ENCODE results near the gene CCDC88A.
"Not testable (repeated sequence)": the region's sequence is repeated elsewhere in the genome, so short reads cannot be mapped to it uniquely, and the experiment has no call there.

CCDC88A gene

GRCh38 chr2:55419679-55420438 is at the start of gene CCDC88A:
CCDC88A (minus strand) TSS chr2:55419856; CDS start chr2:55419079, 777 bp downstream.
- DNase-seq, result peak; percentile 98 to 99 (median 99)

- DNase-seq, result no peak
Observed at GRCh38 chr2:55461679-55462078, 42.0 kb upstream of the CCDC88A start.

GRCh38 chr2:55460562-55460961 is 40.9 kb upstream of the CCDC88A start:
- DNase-seq, result no peak

- no peak for DNase-seq
Observed at GRCh38 chr2:55459714-55460274, 40.1 kb upstream of the CCDC88A start.

- DNase-seq, result no peak
Observed at GRCh38 chr2:55459279-55459678, 39.6 kb upstream of the CCDC88A start.

- no peak for DNase-seq
Observed at GRCh38 chr2:55454121-55454520, 34.5 kb upstream of the CCDC88A start.

GRCh38 chr2:55452879-55453278 is 33.2 kb upstream of the CCDC88A start:
- DNase-seq, result peak in 1 of 3 experiments; percentile 26

GRCh38 chr2:55451699-55452098 is 32.0 kb upstream of the CCDC88A start:
- no peak for DNase-seq

- not testable (repeated sequence) for DNase-seq
Observed at GRCh38 chr2:55450014-55450413, 30.4 kb upstream of the CCDC88A start.

- DNase-seq, result peak in 1 of 3 experiments; percentile 28
Observed at GRCh38 chr2:55442045-55442760, 22.5 kb upstream of the CCDC88A start.

GRCh38 chr2:55441280-55441892 is 21.7 kb upstream of the CCDC88A start:
- DNase-seq, result no peak

GRCh38 chr2:55439101-55439397 is 19.4 kb upstream of the CCDC88A start:
- DNase-seq, result no peak

GRCh38 chr2:55438391-55439100 is 18.9 kb upstream of the CCDC88A start:
- no peak for DNase-seq

- DNase-seq, result no peak
Observed at GRCh38 chr2:55437515-55438390, 18.1 kb upstream of the CCDC88A start.

- peak in 2 of 3 experiments; percentile 8 to 53 for DNase-seq
Observed at GRCh38 chr2:55431982-55432627, 12.4 kb upstream of the CCDC88A start.

GRCh38 chr2:55430211-55430975 is 10.7 kb upstream of the CCDC88A start:
- DNase-seq, result peak in 1 of 3 experiments; percentile 51

- DNase-seq, result no peak
Observed at GRCh38 chr2:55428258-55428657, 8.6 kb upstream of the CCDC88A start.

- DNase-seq, result no peak
Observed at GRCh38 chr2:55425431-55425831, 5.8 kb upstream of the CCDC88A start.

- DNase-seq, result no peak
Observed at GRCh38 chr2:55422876-55423665, 3.4 kb upstream of the CCDC88A start.

GRCh38 chr2:55421326-55421725 is 1.7 kb upstream of the CCDC88A start:
- no peak for DNase-seq

Measured in NCI-H1417 (cell line).